ENCODE results near the gene THRAP3. TPM values are rescaled to one million over a fixed set of nuclear protein-coding genes. Genes with fewer than 3 reads are reported as not detected.
A peak's percentile ranks its signal among the peaks of the same experiment; 100 is the strongest.
"Not testable (repeated sequence)": the region's sequence is repeated elsewhere in the genome, so short reads cannot be mapped to it uniquely, and the experiment has no call there.

The THRAP3 gene
- total and polyA plus RNA-seq, 4 experiments from 2014 or later = 58.5 to 130 (median 113) TPM

DNA sequence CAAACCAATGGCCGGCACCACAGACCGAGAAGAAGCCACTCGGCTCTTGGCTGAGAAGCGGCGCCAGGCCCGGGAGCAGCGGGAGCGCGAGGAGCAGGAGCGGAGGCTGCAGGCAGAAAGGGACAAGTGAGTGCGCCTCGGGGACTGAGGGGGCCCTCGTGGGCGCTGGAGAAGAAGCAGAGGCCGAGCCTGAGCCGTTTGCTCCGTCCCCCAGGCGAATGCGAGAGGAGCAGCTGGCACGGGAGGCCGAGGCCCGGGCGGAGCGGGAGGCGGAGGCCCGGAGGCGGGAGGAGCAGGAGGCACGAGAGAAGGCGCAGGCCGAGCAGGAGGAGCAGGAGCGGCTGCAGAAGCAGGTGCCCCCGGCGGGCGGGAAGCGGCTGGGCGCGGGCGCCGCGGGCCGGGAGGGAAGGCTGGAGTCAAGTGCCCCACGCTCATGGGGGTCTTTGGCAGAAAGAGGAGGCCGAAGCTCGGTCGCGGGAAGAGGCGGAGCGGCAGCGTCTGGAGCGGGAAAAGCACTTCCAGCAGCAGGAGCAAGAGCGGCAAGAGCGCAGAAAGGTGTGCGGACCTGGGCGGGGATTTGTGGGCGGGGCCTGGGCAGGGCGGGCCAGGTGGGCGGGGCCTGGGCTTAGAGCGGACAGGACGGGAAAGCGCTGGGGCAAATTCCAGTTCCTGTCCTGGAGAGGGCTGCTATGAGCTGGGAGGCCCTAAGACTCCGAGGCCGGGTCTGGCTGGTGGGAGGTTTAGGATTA, 45.6 kb upstream of the THRAP3 start:
- intact Hi-C loops (cut with micrococcal nuclease) = no loop called here
- H3K4me1 ChIP-seq (ENCODE audit: insufficient read depth, low read length) = no peaks in the 10 kb centered on the region
- H3K9me3 Mint-ChIP-seq = peaks cover 0 to 1% (median 0%) of the 10 kb centered on the region in 8 donors
- peaks cover 64% of the 10 kb centered on the region for H3K36me3 ChIP-seq (ENCODE audit: insufficient read depth, low read length)
- DNase-seq = peak in 1 of 5 donors; percentile 7
- peak overlapping the region in 1 of 7 donors; percentile 64 for H3K27ac Mint-ChIP-seq
- no peaks in the 10 kb centered on the region for H3K27me3 Mint-ChIP-seq
- CTCF ChIA-PET (ENCODE audit: partially characterized antibody) = interaction anchor here (1.3 kb wide), 1 partner anchor 9 kb away, joined by 3 read pairs; no protein-coding TSS in a partner anchor
- POLR2A ChIA-PET (ENCODE audit: partially characterized antibody) = interaction anchor here (0.7 to 2.1 kb wide), 4 partner anchors 9 to 38 kb away, joined by 3 to 8 read pairs (median 4); partner anchors contain the start of gene TRAPPC3
- no peaks in the 10 kb centered on the region for H3K27me3 ChIP-seq (ENCODE audit: insufficient read depth, low read length)
- H3K4me3 Mint-ChIP-seq = peak overlapping the region in 1 of 8 donors; percentile 17
- no peaks in the 10 kb centered on the region for H3K9me3 ChIP-seq (ENCODE audit: control insufficient read depth in 1 of 2, low read length in 2 of 2)
- H3K4me1 Mint-ChIP-seq = peaks cover 0 to 8% (median 6%) of the 10 kb centered on the region in 4 donors
- no peak overlapping the region for H3K27ac ChIP-seq (ENCODE audit: low read depth, low read length)
- H3K4me3 ChIP-seq (ENCODE audit: low read length in 2 of 2) = no peak overlapping the region
- peaks cover 22 to 50% of the 10 kb centered on the region in 2 donors for H3K36me3 Mint-ChIP-seq

DNA sequence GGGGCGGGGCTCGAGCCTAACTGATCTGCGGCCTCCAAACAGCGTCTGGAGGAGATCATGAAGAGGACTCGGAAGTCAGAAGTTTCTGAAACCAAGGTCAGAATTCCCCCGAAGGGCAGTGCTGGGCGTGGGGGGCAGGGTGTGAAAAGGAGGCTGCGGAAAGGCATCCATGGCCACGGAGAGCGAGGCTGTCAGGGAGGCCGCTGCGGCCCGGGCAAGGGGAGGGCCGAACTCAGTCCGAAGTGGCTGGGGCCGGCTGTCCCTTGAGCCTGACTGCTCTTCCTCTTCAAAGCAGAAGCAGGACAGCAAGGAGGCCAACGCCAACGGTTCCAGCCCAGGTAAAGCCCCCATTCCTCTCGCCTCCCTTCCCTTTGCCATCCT, 45.0 kb upstream of the THRAP3 start:
- Histone ChIP-seq H3K27ac (ENCODE audit: low read depth, low read length) (no peak overlapping the region), H3K4me1 (ENCODE audit: insufficient read depth, low read length) (no peaks in the 10 kb centered on the region), H3K36me3 (ENCODE audit: insufficient read depth, low read length) (peaks cover 58% of the 10 kb centered on the region), H3K4me3 (ENCODE audit: low read length in 2 of 2) (no peak overlapping the region), H3K27me3 (ENCODE audit: insufficient read depth, low read length) (no peaks in the 10 kb centered on the region), H3K9me3 (ENCODE audit: control insufficient read depth in 1 of 2, low read length in 2 of 2) (no peaks in the 10 kb centered on the region)
- no peak for DNase-seq
- intact Hi-C loops (cut with micrococcal nuclease) = no loop called here
- POLR2A ChIA-PET (ENCODE audit: partially characterized antibody) = interaction anchor here (0.7 to 2.1 kb wide), 5 partner anchors 9 to 37 kb away, joined by 3 to 8 read pairs (median 3); partner anchors contain the start of gene TRAPPC3
- Mint-ChIP-seq H3K27ac (peak overlapping the region in 1 of 7 donors; percentile 41), H3K36me3 (peaks cover 16 to 44% of the 10 kb centered on the region in 2 donors), H3K4me3 (no peak overlapping the region), H3K4me1 (peaks cover 0 to 4% (median 2%) of the 10 kb centered on the region in 4 donors), H3K9me3 (peaks cover 0 to 1% (median 0%) of the 10 kb centered on the region in 8 donors), H3K27me3 (no peaks in the 10 kb centered on the region)
- CTCF ChIA-PET (ENCODE audit: partially characterized antibody) = interaction anchor here (1.3 kb wide), 1 partner anchor 8 kb away, joined by 3 read pairs; no protein-coding TSS in a partner anchor

DNA sequence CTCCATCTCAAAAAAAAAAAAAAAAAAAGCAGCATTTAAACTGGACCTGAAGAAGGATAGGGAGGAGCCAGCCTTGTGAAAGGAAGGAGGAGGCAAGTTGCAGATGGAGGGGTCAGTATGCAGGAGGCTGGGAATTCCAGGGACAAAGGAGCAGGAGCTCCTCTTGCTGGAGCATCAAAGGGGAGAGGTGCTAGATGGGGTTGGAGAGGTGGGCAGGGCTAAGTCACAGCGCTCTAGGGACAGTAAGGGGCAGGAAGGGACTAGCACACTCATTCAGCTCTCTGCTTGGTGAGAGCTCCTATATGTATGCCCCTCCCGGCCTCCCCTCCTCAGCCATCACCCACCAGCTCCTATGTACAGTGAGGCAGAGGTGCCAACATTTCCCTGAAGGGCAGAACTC, 41.5 kb upstream of the THRAP3 start:
- Mint-ChIP-seq H3K36me3 (peaks cover 13 to 23% of the 10 kb centered on the region in 2 donors), H3K9me3 (peaks cover 0 to 1% (median 0%) of the 10 kb centered on the region in 8 donors), H3K4me3 (no peak overlapping the region), H3K4me1 (peaks cover 4 to 6% (median 5%) of the 10 kb centered on the region in 4 donors), H3K27ac (peak overlapping the region in 5 of 7 donors; percentile 32 to 86 (median 72)), H3K27me3 (no peaks in the 10 kb centered on the region)
- ChIA-PET CTCF (ENCODE audit: partially characterized antibody) (interaction anchor here (1.3 to 11.5 kb wide), 4 partner anchors 17 to 103 kb away, joined by 5 to 348 read pairs (median 12); partner anchors contain the start of genes MAP7D1 and TRAPPC3), POLR2A (ENCODE audit: partially characterized antibody) (interaction anchor here (0.5 to 9.2 kb wide), 7 partner anchors 11 to 42 kb away, joined by 4 to 244 read pairs (median 9); partner anchors contain the start of genes MAP7D1, THRAP3 and TRAPPC3)
- H3K36me3 ChIP-seq (ENCODE audit: insufficient read depth, low read length) = peaks cover 28% of the 10 kb centered on the region
- no peaks in the 10 kb centered on the region for H3K9me3 ChIP-seq (ENCODE audit: control insufficient read depth in 1 of 2, low read length in 2 of 2)
- no peak for DNase-seq
- H3K27me3 ChIP-seq (ENCODE audit: insufficient read depth, low read length) = no peaks in the 10 kb centered on the region
- intact Hi-C loops (cut with micrococcal nuclease) = no loop called here
- H3K4me3 ChIP-seq (ENCODE audit: low read length in 2 of 2) = no peak overlapping the region
- no peak overlapping the region for H3K27ac ChIP-seq (ENCODE audit: low read depth, low read length)
- H3K4me1 ChIP-seq (ENCODE audit: insufficient read depth, low read length) = peaks cover under 1% of the 10 kb centered on the region

DNA sequence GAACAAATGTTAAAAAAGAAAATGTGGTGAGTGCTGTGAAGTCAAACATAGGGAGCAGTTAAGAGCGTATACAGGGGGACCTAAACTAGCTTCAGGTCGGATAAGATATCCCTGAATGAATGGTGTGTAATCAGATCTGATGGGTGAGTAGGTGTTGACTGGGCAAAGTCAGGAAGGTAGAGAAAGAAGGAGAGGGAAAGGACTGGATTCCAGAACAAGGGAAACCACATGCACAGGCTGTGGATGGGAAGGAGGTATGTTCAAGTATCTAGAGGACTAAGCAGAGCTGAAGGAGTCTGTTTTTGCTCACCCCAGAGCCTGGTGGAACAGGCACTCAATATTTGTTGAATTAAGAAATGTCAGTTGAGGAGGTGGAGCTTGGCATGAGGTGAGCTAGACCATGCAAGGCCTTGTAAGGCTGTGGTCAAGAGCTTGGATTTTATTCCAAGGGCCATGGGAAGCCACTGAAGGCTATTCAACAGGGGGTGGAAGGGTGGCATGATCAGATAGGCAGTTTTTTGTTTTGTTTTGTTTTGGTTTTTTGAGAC, 40.9 kb upstream of the THRAP3 start:
- Histone ChIP-seq H3K36me3 (ENCODE audit: insufficient read depth, low read length) (peaks cover 24% of the 10 kb centered on the region), H3K9me3 (ENCODE audit: control insufficient read depth in 1 of 2, low read length in 2 of 2) (no peaks in the 10 kb centered on the region), H3K4me3 (ENCODE audit: low read length in 2 of 2) (no peak overlapping the region), H3K4me1 (ENCODE audit: insufficient read depth, low read length) (peaks cover 5% of the 10 kb centered on the region), H3K27me3 (ENCODE audit: insufficient read depth, low read length) (no peaks in the 10 kb centered on the region), H3K27ac (ENCODE audit: low read depth, low read length) (no peak overlapping the region)
- POLR2A ChIA-PET (ENCODE audit: partially characterized antibody) = interaction anchor here (0.5 to 9.2 kb wide), 7 partner anchors 12 to 41 kb away, joined by 4 to 244 read pairs (median 9); partner anchors contain the start of genes MAP7D1, THRAP3 and TRAPPC3
- Mint-ChIP-seq H3K27me3 (no peaks in the 10 kb centered on the region), H3K9me3 (peaks cover 0 to 1% (median 0%) of the 10 kb centered on the region in 8 donors), H3K27ac (peak overlapping the region in 4 of 7 donors; percentile 53 to 86 (median 74)), H3K4me3 (no peak overlapping the region), H3K36me3 (peaks cover 13 to 23% of the 10 kb centered on the region in 2 donors), H3K4me1 (peaks cover 8 to 11% (median 10%) of the 10 kb centered on the region in 4 donors)
- no peak for DNase-seq
- CTCF ChIA-PET (ENCODE audit: partially characterized antibody) = interaction anchor here (0.6 to 11.5 kb wide), 5 partner anchors 9 to 102 kb away, joined by 3 to 348 read pairs (median 6); partner anchors contain the start of genes MAP7D1 and TRAPPC3
- intact Hi-C loops (cut with micrococcal nuclease) = no loop called here

DNA sequence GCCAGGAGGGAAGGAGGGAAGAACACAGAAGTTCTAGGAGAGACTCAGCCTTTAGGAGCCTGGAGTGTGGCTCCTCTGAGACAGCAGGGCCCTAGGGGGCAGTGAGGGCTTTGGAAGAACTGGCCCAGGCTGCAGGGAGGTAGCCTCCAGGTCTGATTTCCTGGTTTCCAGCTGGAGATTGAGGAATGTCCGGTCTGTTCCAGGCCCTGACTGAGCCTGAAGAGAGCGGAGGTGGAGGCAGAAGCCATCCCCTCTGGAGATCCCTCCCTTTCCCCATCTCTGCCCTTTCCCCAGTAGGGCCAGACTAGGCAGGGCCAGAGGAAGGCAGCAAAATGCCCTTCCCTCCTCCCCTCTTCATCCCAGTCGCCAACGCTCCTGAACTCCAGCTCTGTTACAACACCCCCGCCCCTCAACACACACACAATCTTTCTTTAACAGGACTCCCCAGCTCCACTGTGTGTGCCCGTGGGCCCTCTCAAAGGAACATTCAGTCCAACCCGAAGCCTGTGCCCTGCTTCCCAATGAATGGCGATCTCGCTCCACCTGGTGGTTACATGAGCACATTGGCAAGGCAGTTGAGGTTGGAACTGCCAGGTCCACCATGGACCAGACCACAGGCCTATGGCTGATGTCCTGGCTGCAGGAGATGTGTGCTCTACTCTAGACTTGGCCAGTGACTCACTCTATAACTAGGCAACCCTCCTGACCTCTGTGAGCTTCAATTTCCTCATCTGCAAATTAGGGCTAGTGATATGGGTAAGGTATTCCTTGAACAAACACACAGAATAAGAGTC, 36.2 kb upstream of the THRAP3 start:
- no peaks in the 10 kb centered on the region for H3K9me3 Mint-ChIP-seq
- Histone ChIP-seq H3K4me3 (ENCODE audit: low read length in 2 of 2) (no peak overlapping the region), H3K27me3 (ENCODE audit: insufficient read depth, low read length) (no peaks in the 10 kb centered on the region), H3K9me3 (ENCODE audit: control insufficient read depth in 1 of 2, low read length in 2 of 2) (no peaks in the 10 kb centered on the region), H3K36me3 (ENCODE audit: insufficient read depth, low read length) (no peaks in the 10 kb centered on the region), H3K4me1 (ENCODE audit: insufficient read depth, low read length) (peaks cover 5% of the 10 kb centered on the region), H3K27ac (ENCODE audit: low read depth, low read length) (no peak overlapping the region)
- DNase-seq = peak; percentile 80 to 87 (median 83)
- ChIA-PET CTCF (ENCODE audit: partially characterized antibody) (interaction anchor here (0.6 to 11.5 kb wide), 35 partner anchors 8 to 209 kb away, joined by 3 to 348 read pairs (median 4); partner anchors contain the start of genes LSM10, MAP7D1, THRAP3 and TRAPPC3), POLR2A (ENCODE audit: partially characterized antibody) (interaction anchor here (0.9 to 9.2 kb wide), 9 partner anchors 8 to 99 kb away, joined by 3 to 244 read pairs (median 6); partner anchors contain the start of genes MAP7D1, THRAP3 and TRAPPC3)
- H3K27ac Mint-ChIP-seq = peak overlapping the region; percentile 52 to 92 (median 87)
- H3K27me3 Mint-ChIP-seq = no peaks in the 10 kb centered on the region
- no peak overlapping the region for H3K4me3 Mint-ChIP-seq
- intact Hi-C loops (cut with micrococcal nuclease) = loop anchor here (1.0 to 2.0 kb wide), 6 partner anchors 36 to 233 kb away; partner anchors contain the start of genes ADPRS, THRAP3 and TRAPPC3
- H3K36me3 Mint-ChIP-seq = no peaks in the 10 kb centered on the region
- H3K4me1 Mint-ChIP-seq = peaks cover 8 to 11% (median 10%) of the 10 kb centered on the region in 4 donors

DNA sequence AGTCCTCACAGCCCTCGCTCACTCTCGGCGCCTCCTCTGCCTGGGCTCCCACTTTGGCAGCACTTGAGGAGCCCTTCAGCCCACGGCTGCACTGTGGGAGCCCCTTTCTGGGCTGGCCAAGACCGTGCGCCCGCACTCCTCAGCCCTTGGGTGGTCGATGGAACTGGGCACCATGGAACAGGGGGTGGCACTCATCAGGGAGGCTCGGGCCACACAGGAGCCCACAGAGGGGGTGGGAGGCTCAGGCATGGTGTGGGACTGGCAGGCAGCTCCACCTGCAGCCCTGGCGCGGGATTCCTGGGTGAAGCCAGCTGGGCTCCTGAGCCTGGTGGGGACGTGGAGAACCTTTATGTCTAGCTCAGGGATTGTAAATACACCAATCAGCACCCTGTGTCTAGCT, 27.4 kb upstream of the THRAP3 start:
- H3K27ac Mint-ChIP-seq, H3K9me3 Mint-ChIP-seq: not testable (repeated sequence)
- POLR2A ChIA-PET (ENCODE audit: partially characterized antibody) = interaction anchor here (2.5 kb wide), 1 partner anchor 47 kb away, joined by 6 read pairs; the partner anchor contains the start of gene TRAPPC3

More for the DNA sequence above, 27.4 kb upstream of the THRAP3 start:
- H3K36me3 ChIP-seq (ENCODE audit: insufficient read depth, low read length); DNase-seq; H3K4me3 ChIP-seq (ENCODE audit: low read length in 2 of 2); H3K27me3 ChIP-seq (ENCODE audit: insufficient read depth, low read length); H3K4me1 ChIP-seq (ENCODE audit: insufficient read depth, low read length); H3K36me3 Mint-ChIP-seq; H3K4me3 Mint-ChIP-seq; H3K27me3 Mint-ChIP-seq; H3K4me1 Mint-ChIP-seq; H3K27ac ChIP-seq (ENCODE audit: low read depth, low read length); intact Hi-C loops (cut with micrococcal nuclease); H3K9me3 ChIP-seq (ENCODE audit: control insufficient read depth in 1 of 2, low read length in 2 of 2): not testable (repeated sequence)
- CTCF ChIA-PET (ENCODE audit: partially characterized antibody) = interaction anchor here (1.1 to 1.2 kb wide), 2 partner anchors 9 to 174 kb away, joined by 3 read pairs; no protein-coding TSS in a partner anchor
